Motor neuron (in vitro differentiated cells): ENCODE data around the gene FGFR2. TPM values are rescaled to one million over a fixed set of nuclear protein-coding genes. Genes with fewer than 3 reads are reported as not detected.
"Not testable (repeated sequence)": the region's sequence is repeated elsewhere in the genome, so short reads cannot be mapped to it uniquely, and the experiment has no call there.

ENCODE experiments used
- ATAC-seq, 8 experiments: fragments of 200-7000 bp; cut with Tn5 transposase; replicated peaks in 6 of 8; 2 replicates each; pipeline ENCODE4 v1.8.0; 2021; ENCODE audit warnings: mild to moderate bottlenecking in 8 of 8, moderate library complexity in 8 of 8
- H3K27ac ChIP-seq, 2 donors: fragments of 250-450 bp; sonication (Bioruptor Pico); 2 replicates each; pipeline ENCODE4 v1.9.0; 2021; ENCODE audit warnings: antibody characterized with exemption in 2 of 2, mild to moderate bottlenecking in 2 of 2, moderate library complexity in 1 of 2
- H3K4me1 ChIP-seq, 2 donors: fragments of 250-450 bp; sonication (Bioruptor Pico); replicated peaks in 1 of 2; 2 replicates each; pipeline ENCODE4 v1.6.1; 2021; ENCODE audit warnings: antibody characterized with exemption in 2 of 2, mild to moderate bottlenecking in 2 of 2, moderate library complexity in 1 of 2
- H3K4me3 ChIP-seq, 5 donors: fragments of 250-450 bp; sonication (Bioruptor Pico); 2 replicates each; pipeline ENCODE4 v1.9.0; 2021; ENCODE audit warnings: antibody characterized with exemption in 5 of 5, mild to moderate bottlenecking in 5 of 5, moderate library complexity in 4 of 5
- WGBS, 10 experiments: fragments of 450-650 bp; shearing (Covaris generic); methylation state at CpG; one replicate each; pipeline ENCODE4 v1.0.0; 2022; 5-methylcytosine and 5-hydroxymethylcytosine counted together
- in situ Hi-C, 9 experiments: fragments of 400-800 bp; cut with MboI; loops; one replicate each; pipeline ENCODE4 v1.15.0; 2021; ENCODE audit warnings: low sequenced_read_pairs in 9 of 9, low pct_unique_long_range_greater_than_20kb in 2 of 9; ENCODE audit not compliant: unreplicated experiment in 9 of 9
- total RNA-seq, 8 experiments: library from RNA; unstranded; fragments of 300-600 nt; gene quantifications; 2 replicates each; pipeline versions ENCODE4 v1.2.3 to v1.2.4, GENCODE V29; 2022

FGFR2 gene
- total RNA-seq, 8 experiments from 2014 or later, result 0.20 to 100.0 (median 32.4) TPM

DNA sequence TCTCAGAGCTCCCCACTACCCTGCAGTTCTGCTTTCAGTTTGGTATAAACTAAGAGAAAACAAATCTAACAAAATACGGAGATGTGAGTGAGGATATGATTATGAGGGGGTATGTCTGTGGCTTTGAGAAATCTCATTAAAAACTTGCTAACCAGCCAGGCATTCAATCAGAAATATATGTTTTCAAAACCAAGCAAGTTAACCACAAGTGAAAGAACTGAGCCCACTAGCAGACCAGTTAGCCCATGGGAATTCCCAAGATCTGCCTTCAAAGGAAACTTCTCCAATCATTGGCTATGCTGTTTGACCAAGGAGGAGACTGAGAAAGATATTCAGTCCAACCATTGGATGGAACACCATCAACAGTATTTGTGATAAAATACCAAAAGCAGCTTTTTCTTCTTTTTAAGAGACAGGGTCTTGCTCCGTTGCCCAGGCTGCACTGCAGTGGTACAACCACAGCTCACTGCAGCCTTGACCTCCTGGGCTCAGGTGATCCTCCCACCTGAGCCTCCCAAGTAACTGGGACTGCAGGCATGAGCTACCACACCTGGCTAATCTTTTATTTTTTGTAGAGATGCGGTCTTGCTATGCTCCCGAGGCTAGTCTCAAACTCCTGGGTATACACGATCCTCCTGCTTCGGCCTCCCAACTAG is 41.2 kb downstream of the FGFR2 start:
- H3K4me1 ChIP-seq, result peaks cover 25 to 27% of the 10 kb centered on the region in 2 donors
- in situ Hi-C loops, result no loop called here
- no peak overlapping the region for H3K27ac ChIP-seq
- ATAC-seq, result no peak
- no peak overlapping the region for H3K4me3 ChIP-seq
- WGBS, 10 experiments, result 48 to 100% (median 87%) methylated on average over 1 to 6 of the region's 6 CpGs; no CpG with 5 or more reads in 1 of the 10 experiments

- 38 to 100% (median 63%) methylated on average over 1 to 5 of the region's 7 CpGs; no CpG with 5 or more reads in 2 of the 10 experiments for WGBS, 10 experiments
- ATAC-seq, result no peak
- in situ Hi-C loops, result no loop called here
- no peak overlapping the region for H3K4me3 ChIP-seq
- H3K4me1 ChIP-seq, result peaks cover 25 to 27% of the 10 kb centered on the region in 2 donors
- H3K27ac ChIP-seq, result no peak overlapping the region
Observed at GRCh38 chr10:121556455-121556854, 41.8 kb downstream of the FGFR2 start.

GRCh38 chr10:121554916-121555315 is 43.3 kb downstream of the FGFR2 start:
- in situ Hi-C loops, ATAC-seq, H3K27ac ChIP-seq, H3K4me3 ChIP-seq: not testable (repeated sequence)
- WGBS, 10 experiments, result 40 to 98% (median 83%) methylated on average over 1 to 8 of the region's 9 CpGs; no CpG with 5 or more reads in 5 of the 10 experiments
- peaks cover 25 to 27% of the 10 kb centered on the region in 2 donors for H3K4me1 ChIP-seq

DNA sequence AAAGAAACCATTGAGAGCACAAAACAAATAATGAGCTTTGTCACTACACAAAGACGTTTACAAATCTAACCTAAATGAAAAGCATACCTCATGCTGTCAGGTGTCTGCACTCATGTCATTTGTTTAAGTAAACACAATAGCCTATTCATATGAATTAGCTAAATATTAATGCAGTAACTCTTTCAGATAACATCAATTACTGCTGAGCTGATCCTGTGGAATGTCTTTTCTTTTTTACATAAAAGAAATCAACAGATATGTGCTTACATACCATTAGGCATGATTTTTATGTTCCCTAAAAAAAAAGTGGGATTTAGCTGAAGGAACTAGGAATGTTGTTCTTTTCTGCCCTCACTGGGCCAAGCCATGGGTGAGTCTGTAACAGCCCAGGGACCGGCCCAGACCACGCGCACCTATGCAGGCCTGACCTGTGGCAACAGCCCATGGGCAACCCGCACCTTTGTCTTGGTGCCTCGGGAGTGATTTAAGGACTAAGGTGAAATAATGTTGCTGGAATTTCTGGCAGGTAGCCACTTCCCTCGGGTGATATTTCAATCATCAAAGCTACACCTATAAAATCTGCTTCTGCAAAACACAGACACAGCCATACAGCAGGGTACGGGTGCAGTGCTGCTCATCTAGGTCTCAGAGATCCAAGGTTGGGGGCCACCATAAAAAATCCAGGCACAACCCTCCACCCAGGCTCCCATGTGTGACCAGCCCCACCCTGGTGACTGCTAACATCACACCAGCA is 44.6 kb downstream of the FGFR2 start:
- in situ Hi-C loops, result no loop called here
- H3K4me3 ChIP-seq, result no peak overlapping the region

GRCh38 chr10:121552746-121553145 is 45.5 kb downstream of the FGFR2 start:
- in situ Hi-C loops, result no loop called here
- H3K27ac ChIP-seq, result no peak overlapping the region
- 42 to 100% (median 93%) methylated on average over 1 to 4 of the region's 4 CpGs; no CpG with 5 or more reads in 3 of the 10 experiments for WGBS, 10 experiments
- H3K4me3 ChIP-seq, result no peak overlapping the region
- ATAC-seq, result no peak
- H3K4me1 ChIP-seq, result peaks cover 17 to 22% of the 10 kb centered on the region in 2 donors

More for the DNA sequence above, 44.6 kb downstream of the FGFR2 start:
- Histone ChIP-seq H3K27ac (no peak overlapping the region), H3K4me1 (peaks cover 17 to 25% of the 10 kb centered on the region in 2 donors)
- WGBS, 10 experiments, result 0 to 84% (median 63%) methylated on average over 1 to 8 of the region's 8 CpGs
- peak in 4 of 8 experiments; percentile 48 to 82 (median 66) for ATAC-seq

DNA sequence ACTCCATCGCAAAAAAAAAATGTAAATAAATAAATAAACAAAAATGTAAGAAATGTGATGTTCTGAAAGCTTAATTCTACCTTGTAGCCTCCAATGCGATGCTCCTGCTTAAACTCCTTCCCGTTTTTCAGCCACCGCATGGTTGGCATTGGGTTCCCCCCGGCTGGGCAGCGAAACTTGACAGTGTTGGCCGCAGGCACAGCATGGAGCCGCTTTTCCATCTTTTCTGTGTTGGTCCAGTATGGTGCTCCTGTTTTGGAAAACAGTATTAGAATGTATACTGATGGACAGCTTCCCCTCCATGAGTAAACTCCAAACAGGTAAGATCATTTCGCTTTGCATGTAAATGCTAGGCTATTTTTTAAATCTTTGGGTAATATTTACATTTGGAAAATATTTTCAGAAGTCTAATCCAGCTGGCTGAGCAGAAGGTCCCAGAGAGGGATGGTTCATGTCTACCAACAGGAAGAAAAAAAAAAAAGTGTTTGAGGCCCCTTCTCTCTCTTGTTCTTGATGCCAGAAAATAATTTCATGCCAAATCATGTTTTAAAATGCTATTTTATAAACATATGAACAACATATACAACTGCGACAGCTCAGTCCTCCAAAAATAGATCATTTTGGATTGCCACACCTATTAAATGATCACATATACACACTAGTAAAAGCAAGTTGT is 46.9 kb downstream of the FGFR2 start:
- ATAC-seq, result no peak
- WGBS, 10 experiments, result 63 to 100% (median 97%) methylated on average over 3 to 9 of the region's 10 CpGs
- Histone ChIP-seq H3K4me1 (peaks cover 18% of the 10 kb centered on the region in 2 donors), H3K4me3 (no peak overlapping the region), H3K27ac (no peak overlapping the region)
- in situ Hi-C loops, result no loop called here

DNA sequence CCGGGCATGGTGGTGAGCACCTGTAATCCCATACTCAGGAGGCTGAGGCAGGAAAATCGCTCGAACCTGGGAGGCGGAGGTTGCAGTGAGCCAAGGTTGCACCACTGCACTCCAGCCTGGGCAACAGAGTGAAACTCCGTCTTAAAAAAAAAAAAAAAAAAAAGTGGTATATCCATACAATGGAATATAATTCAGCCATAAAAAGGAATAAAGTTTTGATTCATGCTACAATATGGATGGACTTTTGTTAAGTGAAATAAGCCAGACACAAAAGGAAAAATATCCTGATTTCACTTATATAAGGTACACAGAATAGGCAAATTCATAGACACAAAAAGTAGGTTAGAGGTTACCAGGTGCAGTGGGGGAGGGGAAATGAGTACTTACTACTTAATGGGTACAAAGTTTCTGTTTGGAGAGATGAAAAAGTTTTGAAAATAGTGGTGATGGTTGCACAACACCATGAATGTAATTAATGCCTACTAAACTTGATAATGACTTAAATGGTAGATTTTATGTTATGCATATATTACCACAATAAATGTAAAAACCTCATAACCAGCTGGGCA is 53.9 kb downstream of the FGFR2 start:
- no peak overlapping the region for H3K27ac ChIP-seq
- H3K4me3 ChIP-seq, result no peak overlapping the region
- in situ Hi-C loops, result no loop called here
- no peak for ATAC-seq
- WGBS, 10 experiments, result 50 to 100% (median 100%) methylated on average over 1 to 5 of the region's 5 CpGs; no CpG with 5 or more reads in 1 of the 10 experiments
- H3K4me1 ChIP-seq, result peaks cover 12 to 24% of the 10 kb centered on the region in 2 donors

- no peak overlapping the region for H3K27ac ChIP-seq
- peaks cover 12 to 24% of the 10 kb centered on the region in 2 donors for H3K4me1 ChIP-seq
- WGBS, 10 experiments, result 38 to 100% (median 86%) methylated on average over 1 to 7 of the region's 7 CpGs; no CpG with 5 or more reads in 2 of the 10 experiments
- no peak overlapping the region for H3K4me3 ChIP-seq
- in situ Hi-C loops, result no loop called here
- ATAC-seq, result no peak
Observed at GRCh38 chr10:121543545-121543944, 54.7 kb downstream of the FGFR2 start.

- no peak for ATAC-seq
- no peak overlapping the region for H3K27ac ChIP-seq
- H3K4me1 ChIP-seq, result peaks cover 12 to 25% of the 10 kb centered on the region in 2 donors
- no peak overlapping the region for H3K4me3 ChIP-seq
- WGBS, 10 experiments, result 39 to 62% (median 46%) methylated on average over 3 to 8 of the region's 8 CpGs
- in situ Hi-C loops, result no loop called here
Observed at GRCh38 chr10:121541450-121542120, 56.7 kb downstream of the FGFR2 start.

DNA sequence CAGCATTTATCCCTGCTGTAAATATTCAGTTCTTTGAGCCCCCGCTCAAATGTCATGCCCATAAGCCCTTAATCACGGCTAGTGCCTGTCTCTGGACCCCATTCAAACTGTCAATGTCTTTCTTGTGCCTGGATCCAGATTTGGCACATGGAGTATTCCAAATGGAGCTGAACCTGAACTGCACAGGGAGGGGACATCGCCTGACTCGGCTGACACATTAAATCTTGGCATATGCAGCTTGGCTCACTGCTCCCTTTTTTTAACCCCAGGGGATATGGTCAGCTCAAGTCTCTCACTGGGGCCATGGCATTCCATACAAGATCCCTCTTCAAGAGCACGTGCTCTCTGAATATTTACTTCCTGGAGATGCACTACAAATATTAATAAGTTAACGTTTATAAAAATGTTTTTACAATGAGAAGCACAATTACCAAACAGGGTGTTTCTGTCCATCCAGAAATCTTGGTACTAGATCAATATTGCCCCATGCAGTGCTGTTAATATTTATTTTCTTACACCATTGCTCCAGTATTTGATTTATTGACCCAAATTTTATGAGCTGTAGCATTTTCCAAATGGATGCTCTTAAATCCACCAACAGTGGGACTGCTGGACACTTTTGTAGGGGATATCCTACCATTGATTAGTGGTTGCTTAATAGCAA is 57.4 kb downstream of the FGFR2 start:
- Histone ChIP-seq H3K4me1 (peaks cover 12 to 24% of the 10 kb centered on the region in 2 donors), H3K4me3 (no peak overlapping the region), H3K27ac (no peak overlapping the region)
- 0 to 100% (median 62%) methylated on average over 1 to 6 of the region's 6 CpGs for WGBS, 10 experiments
- ATAC-seq, result peak in 1 of 8 experiments; percentile 54
- in situ Hi-C loops, result no loop called here

- peaks cover 12 to 22% of the 10 kb centered on the region in 2 donors for H3K4me1 ChIP-seq
- H3K27ac ChIP-seq, result no peak overlapping the region
- in situ Hi-C loops, result no loop called here
- 4 to 100% (median 90%) methylated on average over 1 to 7 of the region's 7 CpGs for WGBS, 10 experiments
- no peak overlapping the region for H3K4me3 ChIP-seq
- ATAC-seq, result peak in 1 of 8 experiments; percentile 36
Observed at GRCh38 chr10:121539786-121540185, 58.5 kb downstream of the FGFR2 start.
